ENCODE measurements around the gene HAAO.
"Not testable (repeated sequence)": the region's sequence is repeated elsewhere in the genome, so short reads cannot be mapped to it uniquely, and the experiment has no call there.

The HAAO gene

DNA sequence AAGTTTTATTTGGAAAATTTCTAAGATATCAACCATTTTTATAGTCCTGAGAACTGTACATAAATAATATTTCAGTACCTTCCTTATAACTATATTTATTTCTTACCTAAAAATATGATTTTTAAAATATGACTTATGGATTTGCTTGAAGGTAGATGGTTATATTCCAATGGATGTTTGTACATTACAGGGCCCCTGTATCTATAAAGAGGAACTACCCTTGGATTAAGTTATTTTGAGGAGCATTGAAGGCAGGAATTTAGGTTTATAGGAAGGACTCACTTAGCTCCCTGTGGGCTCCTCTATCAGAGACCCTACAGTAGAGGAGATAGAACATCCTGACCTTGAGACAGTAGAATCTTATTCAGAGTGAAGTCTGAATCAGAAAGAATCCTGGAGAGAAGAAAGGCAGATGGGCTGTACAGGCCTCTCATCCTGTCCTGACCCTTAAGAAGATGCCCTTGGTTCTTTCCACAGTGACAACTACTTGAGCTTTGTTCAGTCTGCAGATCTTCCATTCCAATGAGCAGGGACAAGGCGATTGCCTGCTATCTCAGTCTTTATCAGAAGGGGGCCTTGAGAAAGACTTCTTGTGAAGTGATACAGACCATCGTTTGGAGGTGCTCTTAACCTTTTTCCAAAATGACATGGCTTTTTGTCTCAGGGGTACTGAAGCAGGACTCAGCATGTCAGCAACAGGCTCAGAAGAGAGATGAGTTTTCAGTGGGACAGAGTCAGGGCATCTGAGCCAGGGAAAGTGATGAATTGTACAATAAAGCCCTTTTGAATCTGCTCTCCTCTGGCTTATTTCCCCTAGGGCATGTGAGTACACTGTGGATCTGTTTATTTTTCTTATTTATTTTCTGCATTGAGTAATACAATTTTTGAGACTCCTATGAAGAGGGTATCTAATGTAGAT is 49.4 kb downstream of the HAAO start:
- no peak for DNase-seq

DNA sequence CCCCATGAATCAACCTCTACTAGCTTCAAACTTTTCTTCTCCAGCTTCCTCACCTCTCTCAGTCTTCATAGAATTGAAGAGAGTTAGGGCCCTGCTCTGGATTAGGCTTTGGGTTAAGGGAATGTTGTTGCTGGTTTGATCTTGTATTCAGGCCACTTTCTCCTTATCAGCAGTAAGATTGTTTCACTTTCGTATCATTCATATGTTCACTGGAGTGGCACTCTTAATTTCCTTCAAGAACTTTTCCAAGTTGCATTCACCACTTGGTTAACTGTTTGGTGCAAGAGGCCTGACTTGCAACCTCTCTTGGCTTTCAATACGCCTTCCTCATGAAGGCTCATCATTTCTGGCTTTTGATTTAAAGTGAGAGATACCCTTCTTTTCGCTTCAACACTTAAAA is 51.2 kb downstream of the HAAO start:
- DNase-seq, result no peak

DNA sequence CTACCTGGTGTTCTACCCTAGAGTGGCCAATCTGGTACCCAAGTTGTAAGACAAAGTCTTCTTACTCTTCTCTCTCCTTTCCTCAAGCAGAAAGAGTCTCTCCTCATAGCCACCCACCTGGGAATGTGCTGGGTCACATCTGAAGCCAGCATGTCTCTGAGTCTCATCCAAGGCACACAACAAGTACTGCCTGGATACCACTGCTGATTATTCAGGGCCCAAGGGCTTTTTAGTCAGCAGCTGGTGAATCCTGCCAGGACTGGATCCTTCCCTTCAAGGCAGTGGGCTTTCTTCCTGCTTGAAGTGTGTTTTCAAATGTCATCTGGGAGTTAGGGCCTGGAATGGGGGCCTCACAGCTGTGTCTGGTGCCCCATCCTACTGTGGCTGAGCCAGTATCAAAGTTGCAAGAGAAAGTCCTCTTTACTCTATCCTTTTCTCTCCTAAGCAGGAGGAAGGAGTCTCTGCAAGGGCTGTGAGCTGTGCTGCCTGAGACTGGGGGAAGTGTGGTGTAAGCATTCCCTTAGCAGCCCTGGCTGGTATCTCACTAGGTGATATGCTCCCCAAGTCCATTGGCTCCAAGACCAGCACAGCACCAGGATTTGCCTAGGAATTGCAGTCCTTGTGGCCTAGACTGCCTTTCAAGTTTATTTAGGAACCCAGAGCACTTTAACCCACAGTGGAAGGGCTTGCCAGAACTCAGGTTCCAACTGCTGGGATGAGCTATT is 55.6 kb downstream of the HAAO start:
- no peak for DNase-seq

DNA sequence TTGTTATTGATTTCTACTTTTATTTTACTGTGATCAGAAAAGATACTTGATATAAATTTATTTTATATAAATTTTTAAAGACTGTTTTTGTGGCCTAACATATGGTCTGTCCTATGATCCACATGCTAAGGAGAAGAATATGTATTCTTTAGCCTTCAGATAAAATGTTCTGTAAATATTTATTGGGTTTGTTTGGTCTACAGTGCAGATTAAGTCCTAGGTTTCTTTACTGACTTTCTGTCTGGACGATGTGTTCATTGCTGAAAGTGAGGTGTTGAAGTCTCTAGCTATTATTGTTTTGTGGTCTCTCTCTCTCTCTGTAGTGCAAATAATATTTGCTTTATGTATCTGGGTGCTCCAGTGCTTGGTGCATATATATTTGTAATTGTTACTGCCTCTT is 58.5 kb downstream of the HAAO start:
- DNase-seq, result no peak

DNA sequence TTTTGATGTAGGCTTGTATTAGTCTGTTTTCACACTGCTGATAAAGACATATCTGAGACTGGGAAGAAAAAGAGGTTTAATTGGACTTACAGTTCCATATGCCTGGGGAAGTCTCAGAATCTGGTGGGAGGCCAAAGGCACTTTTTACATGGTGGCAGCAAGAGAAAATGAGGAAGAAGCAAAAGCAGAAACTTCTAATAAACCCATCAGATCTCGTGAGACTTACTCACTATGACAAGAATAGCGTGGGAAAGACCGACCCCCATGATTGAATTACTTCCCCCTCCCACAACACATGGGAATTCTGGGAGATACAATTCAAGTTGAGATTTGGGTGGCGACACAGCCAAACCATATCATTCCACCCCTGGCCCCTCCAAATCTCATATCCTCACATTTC is 61.1 kb downstream of the HAAO start:
- DNase-seq, result not testable (repeated sequence)

DNA sequence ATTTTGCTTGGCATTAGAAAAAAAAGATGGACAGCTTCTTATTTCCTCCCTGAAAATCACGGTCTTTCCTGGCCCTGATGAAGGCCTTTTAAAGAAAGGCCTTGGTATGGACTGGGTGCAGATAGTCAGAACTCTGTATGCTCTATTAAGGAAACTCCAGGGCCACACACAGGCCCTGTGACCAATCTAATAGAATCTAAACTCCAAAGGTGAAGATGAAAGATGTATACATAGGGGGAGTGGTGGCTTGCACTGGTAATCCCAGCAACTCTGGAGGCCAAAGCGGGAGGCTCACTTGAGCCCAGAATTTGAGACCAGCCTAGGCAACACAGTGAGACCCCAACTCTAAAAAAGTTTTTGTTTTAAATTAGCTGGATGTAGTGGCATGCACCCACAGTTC is 65.7 kb downstream of the HAAO start:
- DNase-seq, result no peak

DNA sequence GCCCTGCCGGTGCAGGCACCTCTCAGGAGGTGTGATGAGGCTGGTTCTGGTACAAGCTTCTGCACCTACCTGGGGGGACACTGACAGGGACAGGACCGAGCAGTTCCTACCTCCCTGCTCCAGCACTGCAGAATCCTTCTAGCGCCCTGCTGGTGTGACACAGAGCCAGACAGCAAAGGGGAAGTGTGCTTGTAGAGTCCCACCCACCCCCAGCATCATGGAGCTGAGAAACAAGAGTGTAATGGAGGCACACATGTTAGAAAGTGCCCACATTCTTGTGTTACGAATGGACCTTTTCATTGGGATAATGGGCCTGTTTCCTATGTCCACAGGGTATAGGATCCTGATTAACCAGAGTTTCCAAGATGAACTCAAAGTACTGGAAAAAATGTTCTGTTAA is 66.7 kb downstream of the HAAO start:
- DNase-seq, result no peak

DNA sequence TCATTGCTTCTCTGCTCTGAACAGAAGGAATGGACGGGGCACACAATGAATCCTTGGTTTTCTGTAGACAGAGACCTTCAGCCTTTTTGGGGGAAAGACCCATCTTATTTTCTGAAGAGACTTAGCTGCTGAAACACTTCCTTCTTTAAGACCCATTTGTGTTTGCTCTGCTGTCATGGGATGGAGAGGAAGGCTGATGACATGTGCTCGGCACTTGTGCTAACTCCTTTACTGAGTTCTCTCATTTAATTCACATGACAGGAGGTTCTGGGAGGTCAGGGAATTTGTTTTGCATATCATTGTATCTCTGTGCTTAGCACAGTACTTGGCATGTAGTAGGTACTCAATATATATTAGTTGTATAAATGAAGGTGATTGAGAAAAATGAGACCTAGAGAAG is 67.5 kb downstream of the HAAO start:
- no peak for DNase-seq

DNA sequence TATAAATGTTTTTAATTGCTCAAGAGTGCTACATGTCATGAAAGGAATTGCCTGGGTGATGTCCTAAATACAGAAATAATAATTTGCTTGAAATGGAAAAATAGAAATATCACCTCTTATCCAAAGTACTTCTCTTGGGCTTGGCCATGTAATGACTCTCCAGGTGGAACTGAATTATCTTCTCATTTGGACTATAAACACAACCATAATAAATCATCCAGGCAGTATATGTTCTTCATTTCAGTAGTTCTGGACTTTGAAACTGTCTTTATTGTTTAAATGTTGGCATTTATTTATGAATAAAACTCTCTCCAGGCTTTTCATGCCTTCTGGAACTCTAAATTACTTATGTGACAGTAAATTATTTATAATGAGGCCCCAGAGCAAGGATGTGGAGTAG is 68.9 kb downstream of the HAAO start:
- no peak for DNase-seq

DNA sequence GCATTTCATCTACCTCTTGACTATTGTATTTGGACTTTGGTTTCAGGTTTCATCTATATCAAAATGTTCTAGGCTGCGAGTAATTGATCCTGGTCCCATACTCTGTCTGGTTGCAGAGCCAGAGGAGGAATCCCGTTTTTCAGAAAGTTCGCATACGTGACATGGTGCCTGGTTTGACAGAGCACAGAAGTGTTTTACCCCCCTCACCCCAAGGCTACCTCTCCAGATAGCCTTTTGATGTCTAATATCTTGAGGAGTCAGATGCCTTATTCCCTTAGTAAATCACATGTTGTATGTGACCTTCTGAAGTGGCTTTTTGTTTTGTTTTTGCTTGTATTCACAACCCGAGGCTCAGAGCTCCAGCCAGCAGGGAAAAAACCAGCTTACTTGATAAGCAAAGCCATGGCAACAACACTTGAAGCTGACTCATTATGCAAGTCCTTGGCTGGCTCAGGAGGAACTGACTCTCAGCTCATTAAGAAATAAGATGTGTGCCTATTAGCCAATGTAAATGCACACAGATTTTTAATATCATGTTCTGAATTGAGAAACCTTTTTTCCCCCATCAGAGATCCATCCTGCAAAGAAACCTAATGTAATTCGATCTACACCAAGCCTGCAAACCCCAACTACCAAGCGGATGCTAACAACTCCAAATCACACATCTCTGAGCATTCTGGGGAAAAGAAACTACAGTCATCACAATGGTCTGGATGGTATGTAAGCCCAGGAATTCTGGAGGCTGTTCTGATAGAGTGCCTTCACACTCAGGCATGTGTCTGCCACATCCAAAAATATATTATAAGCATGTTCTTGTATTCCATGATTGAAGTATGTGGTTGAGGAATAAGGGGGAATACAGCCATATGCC is 69.8 kb downstream of the HAAO start:
- DNase-seq, result no peak

DNA sequence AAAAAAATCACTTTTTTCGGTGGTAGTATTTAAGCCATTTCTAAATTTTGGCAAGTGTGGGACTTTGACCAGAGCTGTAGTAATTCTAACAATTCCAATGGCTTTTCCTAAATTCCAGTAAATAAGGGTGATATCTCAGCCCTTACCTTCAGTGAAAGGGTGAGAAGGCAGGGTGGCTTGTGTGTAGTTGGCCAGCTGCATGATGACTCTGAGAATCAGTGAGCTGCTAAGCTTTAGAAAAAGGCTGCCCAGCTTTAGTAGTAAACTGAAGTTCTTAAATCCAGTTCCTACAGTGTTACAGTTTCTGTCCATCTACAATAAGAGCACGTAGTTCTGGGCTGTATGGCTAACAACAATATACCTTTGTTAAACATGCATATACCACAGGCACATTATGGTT is 70.5 kb downstream of the HAAO start:
- no peak for DNase-seq
